Upper lobe of left lung (tissue), 6 donors: Measurements from ENCODE around the gene GFER. TPM values are rescaled to one million over a fixed set of nuclear protein-coding genes. Genes with fewer than 3 reads are reported as not detected.

Experiments used
- ATAC-seq, 2 donors: fragments of 200-7000 bp; cut with Tn5 transposase; one replicate each; pipeline ENCODE4 v1.9.1; 2022; ENCODE audit warnings: mild to moderate bottlenecking in 2 of 2, moderate library complexity in 2 of 2; ENCODE audit not compliant: low FRiP score in 2 of 2
- DNase-seq, 2 donors: peaks; one replicate each; pipeline ENCODE4 v3.0.0-alpha.2; 2019 to 2020
- H3K27ac ChIP-seq, 4 donors: fragments of 200-600 bp; sonication (generic); one replicate each; pipeline ENCODE4 v1.5.1; 2016 to 2019
- H3K27me3 ChIP-seq, 4 donors: fragments of 200-600 bp; sonication (generic); one replicate each; pipeline ENCODE4 v1.5.1; 2017 to 2019
- H3K36me3 ChIP-seq, 4 donors: fragments of 200-600 bp; sonication (generic); one replicate each; pipeline ENCODE4 v1.5.1; 2016 to 2019
- H3K4me1 ChIP-seq, 4 donors: fragments of 200-600 bp; sonication (generic); one replicate each; pipeline ENCODE4 v1.5.1; 2018 to 2019
- H3K4me3 ChIP-seq, 4 donors: fragments of 200-600 bp; sonication (generic); one replicate each; pipeline ENCODE4 v1.5.1; 2017 to 2019; ENCODE audit warnings: mild to moderate bottlenecking in 2 of 4, moderate library complexity in 1 of 4
- H3K9me3 ChIP-seq, 4 donors: fragments of 200-600 bp; sonication (generic); one replicate each; pipeline ENCODE4 v1.5.1; 2018 to 2019
- CTCF ChIP-seq, 6 experiments: fragments of 450-650 bp in 4 of 6; fragments of 200-600 bp in 2 of 6; sonication (generic) in 2 of 6; IDR thresholded peaks; one replicate each; pipeline ENCODE4 v1.5.1; 2016 to 2019; ENCODE audit warnings: antibody characterized with exemption in 6 of 6
- EP300 ChIP-seq, 4 donors: sonication (generic); formaldehyde crosslinking; IDR thresholded peaks; one replicate each; pipeline ENCODE4 v1.5.1; 2017; ENCODE audit warnings: antibody characterized with exemption in 4 of 4, control low read depth in 2 of 4
- POLR2A ChIP-seq, 4 donors: fragments of 450-650 bp; IDR thresholded peaks; one replicate each; pipeline ENCODE4 v1.5.1; 2016 to 2017; ENCODE audit warnings: antibody characterized with exemption in 4 of 4, mild to moderate bottlenecking in 2 of 4
- POLR2AphosphoS5 ChIP-seq, 2 donors: sonication (generic); formaldehyde crosslinking; IDR thresholded peaks; one replicate each; pipeline ENCODE4 v1.5.1; 2017; ENCODE audit warnings: antibody characterized with exemption in 2 of 2
- WGBS, 2 donors: methylation state at CpG; one replicate each; pipeline ENCODE4 v1.1.5; 2017 to 2018; 5-methylcytosine and 5-hydroxymethylcytosine counted together
- total RNA-seq, 6 donors: library from RNA; depleted of rRNA in 4 of 6; stranded (reverse); fragments of >200 nt in 4 of 6; gene quantifications; one replicate each; pipeline versions ENCODE4 v1.1.0 to v1.2.1, GENCODE V29; 2016 to 2021
- donor health status: DM: no; HTN: no; CAD: no; lungs with moderate emphysema.
- donor health status: DM: no; HTN: yes; CAD: no; lungs with severe emphysema.

The GFER gene
- total RNA-seq, 6 donors from 2014 or later: 5.2 to 40.3 (median 24.7) TPM

- DNase-seq: no peak
- H3K4me1 ChIP-seq: peaks cover 21 to 38% (median 24%) of the 10 kb centered on the region in 4 donors
- 19 to 41% methylated on average over 8 to 13 of the region's 14 CpGs for WGBS, 2 donors
- H3K27ac ChIP-seq: peak overlapping the region; percentile 79 to 94 (median 90)
- TF ChIP-seq POLR2AphosphoS5 (IDR thresholded peaks at IDR 0.05) (no peak), CTCF (IDR thresholded peaks at IDR 0.05) (no peak), EP300 (IDR thresholded peaks at IDR 0.05) (no peak), POLR2A (IDR thresholded peaks at IDR 0.05) (no peak)
- peak overlapping the region in 3 of 4 donors; percentile 72 to 95 (median 94) for H3K4me3 ChIP-seq
- H3K9me3 ChIP-seq: no peaks in the 10 kb centered on the region
- peaks cover 14 to 32% (median 23%) of the 10 kb centered on the region in 4 donors for H3K36me3 ChIP-seq
- H3K27me3 ChIP-seq: no peaks in the 10 kb centered on the region
- ATAC-seq: peak; percentile 0 to 35
Observed at GRCh38 chr16:1958715-1959268, 25.2 kb upstream of the GFER start.

GRCh38 chr16:1959269-1960039, 24.5 kb upstream of the GFER start, which contains the start of gene NDUFB10:
Gene NDUFB10 (plus strand): TSS chr16:1959538. CDS start chr16:1959625, 87 bp downstream.
- peak within 1 kb of the TSS; percentile 72 to 96 (median 94) for H3K4me3 ChIP-seq
- H3K27me3 ChIP-seq: no peaks in the 10 kb centered on the region
- peaks cover 14 to 34% (median 23%) of the 10 kb centered on the region in 4 donors for H3K36me3 ChIP-seq
- peaks cover 21 to 43% (median 26%) of the 10 kb centered on the region in 4 donors for H3K4me1 ChIP-seq
- peak within 1 kb of the TSS; percentile 79 to 94 (median 90) for H3K27ac ChIP-seq
- peak; percentile 95 to 99 for DNase-seq
- WGBS, 2 donors: 0 to 1% methylated on average over 23 to 71 of the region's 79 CpGs
- ATAC-seq: peak; percentile 95 to 98
- peak in 3 of 4 donors; percentile 1 to 97 (median 97) for TF ChIP-seq POLR2A (IDR thresholded peaks at IDR 0.05)
- TF ChIP-seq POLR2AphosphoS5 (IDR thresholded peaks at IDR 0.05): peak; percentile 87 to 97
- TF ChIP-seq CTCF (IDR thresholded peaks at IDR 0.05): peak; percentile 60 to 92 (median 76)
- TF ChIP-seq EP300 (IDR thresholded peaks at IDR 0.05): no peak
- H3K9me3 ChIP-seq: no peaks in the 10 kb centered on the region

GRCh38 chr16:1960665-1961630, 23.0 kb upstream of the GFER start:
- Histone ChIP-seq H3K36me3 (peaks cover 14 to 34% (median 23%) of the 10 kb centered on the region in 4 donors), H3K27ac (peak overlapping the region in 1 of 4 donors; percentile 94)

More at GRCh38 chr16:1960665-1961630, 23.0 kb upstream of the GFER start:
- peaks cover 27 to 51% (median 32%) of the 10 kb centered on the region in 4 donors for H3K4me1 ChIP-seq
- WGBS, 2 donors: 63 to 64% methylated on average over 14 to 20 of the region's 20 CpGs
- peak overlapping the region in 1 of 4 donors; percentile 94 for H3K4me3 ChIP-seq
- DNase-seq: no peak
- no peaks in the 10 kb centered on the region for H3K9me3 ChIP-seq
- no peak for ATAC-seq
- no peaks in the 10 kb centered on the region for H3K27me3 ChIP-seq
- TF ChIP-seq POLR2A (IDR thresholded peaks at IDR 0.05) (no peak), POLR2AphosphoS5 (IDR thresholded peaks at IDR 0.05) (no peak), CTCF (IDR thresholded peaks at IDR 0.05) (no peak), EP300 (IDR thresholded peaks at IDR 0.05) (no peak)
